Dermis blood vessel endothelial cell (primary cell): ENCODE data around the gene CKM. TPM values are rescaled to one million over a fixed set of nuclear protein-coding genes. Genes with fewer than 3 reads are reported as not detected.

Experiments
- DNase-seq: peaks from one replicate; pipeline ENCODE4 v3.0.0; 2010
- total RNA-seq: library from RNA; depleted of rRNA; stranded (reverse); fragments of >200 nt; gene quantifications from 2 replicates; pipeline ENCODE4 v1.2.3, GENCODE V29; 2014

CKM gene
- not detected in 2 replicates for total RNA-seq

- DNase-seq: no peak
Measured at GRCh38 chr19:45322744-45323281, at the start of gene CKM. TSS of gene CKM (minus strand) at chr19:45322875. CDS start at chr19:45319713, 3,162 bp downstream.

- DNase-seq: peak; percentile 99
Measured at GRCh38 chr19:45370410-45371204, 47.9 kb upstream of the CKM start, which contains the start of gene ERCC2. TSS of gene ERCC2 (minus strand) at chr19:45370573. CDS start at chr19:45370540, 33 bp downstream.

GRCh38 chr19:45368737-45369340 lies 46.2 kb upstream of the CKM start:
- peak; percentile 31 for DNase-seq

GRCh38 chr19:45368127-45368526 lies 45.5 kb upstream of the CKM start:
- no peak for DNase-seq

GRCh38 chr19:45364696-45365095 lies 42.0 kb upstream of the CKM start:
- no peak for DNase-seq

- no peak for DNase-seq
Measured at GRCh38 chr19:45363861-45364459, 41.3 kb upstream of the CKM start.

- no peak for DNase-seq
Measured at GRCh38 chr19:45362291-45362690, 39.6 kb upstream of the CKM start.

GRCh38 chr19:45361608-45362007 lies 38.9 kb upstream of the CKM start:
- no peak for DNase-seq

- DNase-seq: no peak
Measured at GRCh38 chr19:45358213-45358792, 35.6 kb upstream of the CKM start.

GRCh38 chr19:45357445-45357783 lies 34.7 kb upstream of the CKM start:
- no peak for DNase-seq

GRCh38 chr19:45356760-45357444 lies 34.2 kb upstream of the CKM start:
- no peak for DNase-seq

- DNase-seq: no peak
Measured at GRCh38 chr19:45355910-45356309, 33.2 kb upstream of the CKM start.

- DNase-seq: no peak
Measured at GRCh38 chr19:45355402-45355801, 32.7 kb upstream of the CKM start.

- no peak for DNase-seq
Measured at GRCh38 chr19:45354241-45354842, 31.7 kb upstream of the CKM start.

- DNase-seq: peak; percentile 20
Measured at GRCh38 chr19:45352914-45353796, 30.5 kb upstream of the CKM start.

GRCh38 chr19:45352471-45352870 lies 29.8 kb upstream of the CKM start:
- no peak for DNase-seq

- no peak for DNase-seq
Measured at GRCh38 chr19:45352062-45352461, 29.4 kb upstream of the CKM start.

GRCh38 chr19:45351401-45351952 lies 28.8 kb upstream of the CKM start:
- no peak for DNase-seq

- DNase-seq: no peak
Measured at GRCh38 chr19:45350477-45351058, 27.9 kb upstream of the CKM start.

GRCh38 chr19:45349430-45349941 lies 26.8 kb upstream of the CKM start:
- no peak for DNase-seq
